OCI-LY3 (cell line): ENCODE measurements around the gene MUC4.

Source experiments
- H2AFZ ChIP-seq: fragments of 200-600, 300-600 bp; shearing (Covaris generic); 2 replicates; pipeline ENCODE4 v1.6.0; 2014; ENCODE audit warnings: antibody characterized with exemption, low read depth, low read length
- H3K27ac ChIP-seq: fragments of 200-600, 300-600 bp; sonication (generic); 2 replicates; pipeline ENCODE4 v1.5.1; 2014; ENCODE audit warnings: mild to moderate bottlenecking, low read length, moderate library complexity, mixed read lengths
- H3K27me3 ChIP-seq: fragments of 200-600, 300-600 bp; sonication (generic); 2 replicates; pipeline ENCODE4 v1.6.1; 2014; ENCODE audit warnings: low read depth, low read length, mixed read lengths
- H3K36me3 ChIP-seq: fragments of 200-600, 300-600 bp; sonication (generic); replicated peaks from 2 replicates; pipeline ENCODE3; 2014; ENCODE audit warnings: low read depth, low read length, mixed read lengths
- H3K4me1 ChIP-seq: fragments of 300-600, 200-600 bp; sonication (generic); 2 replicates; pipeline ENCODE4 v1.6.1; 2014; ENCODE audit warnings: low read length, mixed read lengths
- H3K4me2 ChIP-seq: fragments of 200-600, 300-600 bp; sonication (generic); 2 replicates; pipeline ENCODE4 v1.6.1; 2014; ENCODE audit warnings: low read length, mixed read lengths
- H3K4me3 ChIP-seq: fragments of 300-600, 200-600 bp; sonication (generic); 2 replicates; pipeline ENCODE4 v1.5.1; 2014; ENCODE audit warnings: antibody characterized with exemption, mild to moderate bottlenecking, low read length, moderate library complexity
- H3K79me2 ChIP-seq: fragments of 300-600, 200-600 bp; shearing (Covaris generic); 2 replicates; pipeline ENCODE4 v1.6.1; 2014; ENCODE audit warnings: mild to moderate bottlenecking, low read length, mixed read lengths
- H3K9ac ChIP-seq: fragments of 300-600, 200-600 bp; shearing (Covaris generic); 2 replicates; pipeline ENCODE4 v1.6.0; 2014; ENCODE audit warnings: mild to moderate bottlenecking, low read length, moderate library complexity
- H3K9me3 ChIP-seq: fragments of 200-600, 300-600 bp; shearing (Covaris generic); 2 replicates; pipeline ENCODE4 v1.6.1; 2014; ENCODE audit warnings: low read length, mixed read lengths; ENCODE audit not compliant: insufficient read depth
- H4K20me1 ChIP-seq: fragments of 200-600, 300-600 bp; sonication (generic); 2 replicates; pipeline ENCODE4 v1.6.1; 2016; ENCODE audit warnings: low read length, mixed read lengths; ENCODE audit not compliant: insufficient read depth
- CTCF ChIP-seq: fragments of 200-600, 300-600 bp; sonication (generic); IDR thresholded peaks from 2 replicates; pipeline ENCODE4 v1.5.1; 2014; ENCODE audit warnings: antibody characterized with exemption, low read length, low read depth
- EZH2phosphoT487 ChIP-seq: fragments of 200-600 bp; shearing (Covaris generic); IDR thresholded peaks from 2 replicates; pipeline ENCODE4 v1.6.1; 2018; ENCODE audit warnings: antibody characterized with exemption, mixed run types, low read depth

MUC4 gene

GRCh38 chr3:195698647-195699387, 112.9 kb downstream of the MUC4 start:
- TF ChIP-seq CTCF: no peak
- TF ChIP-seq EZH2phosphoT487: no peak
- H3K9me3 ChIP-seq: no peaks in the 10 kb centered on the region

GRCh38 chr3:195698325-195698646, 113.4 kb downstream of the MUC4 start:
- Histone ChIP-seq H3K4me3 (no peak overlapping the region), H3K9me3 (no peaks in the 10 kb centered on the region), H3K9ac (no peak overlapping the region), H3K27ac (no peak overlapping the region), H3K27me3 (no peaks in the 10 kb centered on the region), H2AFZ (no peak overlapping the region), H3K4me1 (no peaks in the 10 kb centered on the region), H3K36me3 (peaks cover 27% of the 10 kb centered on the region), H3K79me2 (no peaks in the 10 kb centered on the region), H3K4me2 (no peak overlapping the region), H4K20me1 (no peaks in the 10 kb centered on the region; the same call in 1 of the 2 replicates)
- no peak for TF ChIP-seq EZH2phosphoT487
- TF ChIP-seq CTCF: no peak

More at GRCh38 chr3:195698647-195699387, 112.9 kb downstream of the MUC4 start:
- H3K79me2 ChIP-seq: no peaks in the 10 kb centered on the region
- H3K27ac ChIP-seq: no peak overlapping the region
- no peaks in the 10 kb centered on the region for H3K4me1 ChIP-seq
- peaks cover 21% of the 10 kb centered on the region for H3K36me3 ChIP-seq
- no peak overlapping the region for H3K4me3 ChIP-seq
- H3K4me2 ChIP-seq: no peak overlapping the region
- no peaks in the 10 kb centered on the region; the same call in 1 of the 2 replicates for H4K20me1 ChIP-seq
- no peak overlapping the region for H3K9ac ChIP-seq
- H2AFZ ChIP-seq: no peak overlapping the region
- H3K27me3 ChIP-seq: no peaks in the 10 kb centered on the region

- no peak overlapping the region for H3K4me3 ChIP-seq
- no peak overlapping the region for H3K4me2 ChIP-seq
Measured at GRCh38 chr3:195697582-195698324, 114.0 kb downstream of the MUC4 start.

More at GRCh38 chr3:195697582-195698324, 114.0 kb downstream of the MUC4 start:
- Histone ChIP-seq H3K4me1 (no peaks in the 10 kb centered on the region), H3K9ac (no peak overlapping the region), H3K9me3 (no peaks in the 10 kb centered on the region), H3K36me3 (peaks cover 30% of the 10 kb centered on the region), H3K27ac (no peak overlapping the region), H3K79me2 (no peaks in the 10 kb centered on the region), H3K27me3 (no peaks in the 10 kb centered on the region), H4K20me1 (no peaks in the 10 kb centered on the region; the same call in 1 of the 2 replicates), H2AFZ (no peak overlapping the region)
- TF ChIP-seq EZH2phosphoT487 (no peak), CTCF (no peak)
